ENCODE results near the gene EMC7.

Gene EMC7

GRCh38 chr15:34043813-34044212 lies 57.8 kb downstream of the EMC7 start:
- H3K4me2 ChIP-seq (ENCODE audit: low read length): no peak overlapping the region
- no peak overlapping the region for H3K4me3 ChIP-seq (ENCODE audit: low read length)
- no peak overlapping the region for H2BK5ac ChIP-seq (ENCODE audit: low read length)
- WGBS (ENCODE audit: extremely low coverage, insufficient coverage, low lambda C conversion rate): no CpG with 5 or more reads among the region's 2 CpGs
- H3K79me1 ChIP-seq (ENCODE audit: low read length): no peaks in the 10 kb centered on the region
- no peak overlapping the region for H3K27ac ChIP-seq (ENCODE audit: low read depth, low read length)
- no peaks in the 10 kb centered on the region for H3K4me1 ChIP-seq (ENCODE audit: control insufficient read depth, low read depth, low read length)
- no peak overlapping the region for H2BK15ac ChIP-seq (replicated peaks; ENCODE audit: low read depth)
- DNase-seq: no peak
- H4K5ac ChIP-seq (ENCODE audit: low read length): no peak overlapping the region
- no peak overlapping the region for H3K4ac ChIP-seq (ENCODE audit: low read depth, low read length)
- no peak overlapping the region for H4K8ac ChIP-seq (ENCODE audit: low read depth, low read length)
- no peak overlapping the region for H2AK5ac ChIP-seq (ENCODE audit: low read length)
- H2BK120ac ChIP-seq (ENCODE audit: low read depth, low read length): no peak overlapping the region
- H3K56ac ChIP-seq (ENCODE audit: low read length): no peak overlapping the region
- H3K27me3 ChIP-seq (ENCODE audit: insufficient read depth, low read length, poor library complexity): no peaks in the 10 kb centered on the region
- H3K23ac ChIP-seq (ENCODE audit: low read length): no peak overlapping the region
- no peaks in the 10 kb centered on the region for H3K36me3 ChIP-seq (ENCODE audit: control insufficient read depth, insufficient read depth, low read length)
- no peaks in the 10 kb centered on the region for H3K79me2 ChIP-seq (ENCODE audit: control insufficient read depth, insufficient read depth, low read length)
- H3K18ac ChIP-seq (ENCODE audit: low read length): no peak overlapping the region
- no peak overlapping the region for H3K9ac ChIP-seq (ENCODE audit: low read length)

- Histone ChIP-seq H4K8ac (ENCODE audit: low read depth, low read length) (no peak overlapping the region), H3K79me1 (ENCODE audit: low read length) (no peaks in the 10 kb centered on the region), H4K5ac (ENCODE audit: low read length) (no peak overlapping the region), H2BK15ac (replicated peaks; ENCODE audit: low read depth) (no peak overlapping the region), H3K56ac (ENCODE audit: low read length) (no peak overlapping the region), H3K36me3 (ENCODE audit: control insufficient read depth, insufficient read depth, low read length) (no peaks in the 10 kb centered on the region), H3K79me2 (ENCODE audit: control insufficient read depth, insufficient read depth, low read length) (no peaks in the 10 kb centered on the region), H2AK5ac (ENCODE audit: low read length) (no peak overlapping the region), H3K4ac (ENCODE audit: low read depth, low read length) (no peak overlapping the region), H2BK120ac (ENCODE audit: low read depth, low read length) (no peak overlapping the region), H2BK5ac (ENCODE audit: low read length) (no peak overlapping the region), H3K27ac (ENCODE audit: low read depth, low read length) (no peak overlapping the region), H3K27me3 (ENCODE audit: insufficient read depth, low read length, poor library complexity) (no peaks in the 10 kb centered on the region), H3K18ac (ENCODE audit: low read length) (no peak overlapping the region), H3K9ac (ENCODE audit: low read length) (no peak overlapping the region), H3K4me3 (ENCODE audit: low read length) (no peak overlapping the region), H3K4me1 (ENCODE audit: control insufficient read depth, low read depth, low read length) (no peaks in the 10 kb centered on the region), H3K23ac (ENCODE audit: low read length) (no peak overlapping the region), H3K4me2 (ENCODE audit: low read length) (no peak overlapping the region)
- no CpG with 5 or more reads among the region's 1 CpG for WGBS (ENCODE audit: extremely low coverage, insufficient coverage, low lambda C conversion rate)
- DNase-seq: peak; percentile 13
Observed at GRCh38 chr15:34043391-34043790, 58.3 kb downstream of the EMC7 start.

GRCh38 chr15:34039790-34040113 lies 61.9 kb downstream of the EMC7 start:
- Histone ChIP-seq H3K23ac (ENCODE audit: low read length) (no peak overlapping the region), H3K79me1 (ENCODE audit: low read length) (no peaks in the 10 kb centered on the region), H3K36me3 (ENCODE audit: control insufficient read depth, insufficient read depth, low read length) (no peaks in the 10 kb centered on the region), H4K5ac (ENCODE audit: low read length) (no peak overlapping the region), H2BK15ac (replicated peaks; ENCODE audit: low read depth) (no peak overlapping the region), H3K4ac (ENCODE audit: low read depth, low read length) (no peak overlapping the region), H3K4me1 (ENCODE audit: control insufficient read depth, low read depth, low read length) (no peaks in the 10 kb centered on the region), H2AK5ac (ENCODE audit: low read length) (no peak overlapping the region), H3K79me2 (ENCODE audit: control insufficient read depth, insufficient read depth, low read length) (no peaks in the 10 kb centered on the region), H3K18ac (ENCODE audit: low read length) (no peak overlapping the region), H3K4me3 (ENCODE audit: low read length) (no peak overlapping the region), H2BK5ac (ENCODE audit: low read length) (no peak overlapping the region), H3K9ac (ENCODE audit: low read length) (peak overlapping the region; percentile 59), H3K27ac (ENCODE audit: low read depth, low read length) (no peak overlapping the region), H3K56ac (ENCODE audit: low read length) (no peak overlapping the region), H3K27me3 (ENCODE audit: insufficient read depth, low read length, poor library complexity) (no peaks in the 10 kb centered on the region), H3K4me2 (ENCODE audit: low read length) (no peak overlapping the region), H4K8ac (ENCODE audit: low read depth, low read length) (no peak overlapping the region), H2BK120ac (ENCODE audit: low read depth, low read length) (no peak overlapping the region)
- no CpG with 5 or more reads among the region's 1 CpG for WGBS (ENCODE audit: extremely low coverage, insufficient coverage, low lambda C conversion rate)
- DNase-seq: no peak

- Histone ChIP-seq H2BK5ac (ENCODE audit: low read length) (peak within 1 kb of the TSS; percentile 65), H3K4ac (ENCODE audit: low read depth, low read length) (peak within 1 kb of the TSS; percentile 87), H3K4me2 (ENCODE audit: low read length) (peak within 1 kb of the TSS; percentile 62), H3K56ac (ENCODE audit: low read length) (peak within 1 kb of the TSS; percentile 96), H3K36me3 (ENCODE audit: control insufficient read depth, insufficient read depth, low read length) (no peaks in the 10 kb centered on the region), H3K9ac (ENCODE audit: low read length) (peak within 1 kb of the TSS; percentile 88), H2AK5ac (ENCODE audit: low read length) (no peak within 1 kb of the TSS), H4K5ac (ENCODE audit: low read length) (no peak within 1 kb of the TSS), H2BK120ac (ENCODE audit: low read depth, low read length) (no peak within 1 kb of the TSS), H3K4me3 (ENCODE audit: low read length) (peak within 1 kb of the TSS; percentile 66), H4K8ac (ENCODE audit: low read depth, low read length) (peak within 1 kb of the TSS; percentile 69), H3K79me1 (ENCODE audit: low read length) (no peaks in the 10 kb centered on the region), H3K27ac (ENCODE audit: low read depth, low read length) (peak within 1 kb of the TSS; percentile 99), H3K4me1 (ENCODE audit: control insufficient read depth, low read depth, low read length) (no peaks in the 10 kb centered on the region), H2BK15ac (replicated peaks; ENCODE audit: low read depth) (no peak within 1 kb of the TSS), H3K18ac (ENCODE audit: low read length) (peak within 1 kb of the TSS; percentile 99), H3K23ac (ENCODE audit: low read length) (peak within 1 kb of the TSS; percentile 59), H3K27me3 (ENCODE audit: insufficient read depth, low read length, poor library complexity) (no peaks in the 10 kb centered on the region), H3K79me2 (ENCODE audit: control insufficient read depth, insufficient read depth, low read length) (no peaks in the 10 kb centered on the region)
- no CpG with 5 or more reads among the region's 82 CpGs for WGBS (ENCODE audit: extremely low coverage, insufficient coverage, low lambda C conversion rate)
- peak; percentile 40 for DNase-seq
Observed at GRCh38 chr15:34038871-34039789, 62.5 kb downstream of the EMC7 start, which contains the start of gene AVEN. AVEN (minus strand) TSS chr15:34039204; CDS start chr15:34039046, 158 bp downstream.

- H3K4me1 ChIP-seq (ENCODE audit: control insufficient read depth, low read depth, low read length): no peaks in the 10 kb centered on the region
- H3K56ac ChIP-seq (ENCODE audit: low read length): peak overlapping the region; percentile 96
- no peaks in the 10 kb centered on the region for H3K27me3 ChIP-seq (ENCODE audit: insufficient read depth, low read length, poor library complexity)
- peak overlapping the region; percentile 66 for H3K4me3 ChIP-seq (ENCODE audit: low read length)
- no peak overlapping the region for H4K5ac ChIP-seq (ENCODE audit: low read length)
- no peak overlapping the region for H2AK5ac ChIP-seq (ENCODE audit: low read length)
- peak overlapping the region; percentile 64 for H2BK5ac ChIP-seq (ENCODE audit: low read length)
- H3K4ac ChIP-seq (ENCODE audit: low read depth, low read length): peak overlapping the region; percentile 87
- peak overlapping the region; percentile 59 for H3K23ac ChIP-seq (ENCODE audit: low read length)
- H3K18ac ChIP-seq (ENCODE audit: low read length): peak overlapping the region; percentile 99
- peak overlapping the region; percentile 69 for H4K8ac ChIP-seq (ENCODE audit: low read depth, low read length)
- H3K27ac ChIP-seq (ENCODE audit: low read depth, low read length): peak overlapping the region; percentile 99
- no peak overlapping the region for H2BK15ac ChIP-seq (replicated peaks; ENCODE audit: low read depth)
- no peak overlapping the region for H2BK120ac ChIP-seq (ENCODE audit: low read depth, low read length)
- no peaks in the 10 kb centered on the region for H3K79me1 ChIP-seq (ENCODE audit: low read length)
- peak overlapping the region; percentile 62 for H3K4me2 ChIP-seq (ENCODE audit: low read length)
- H3K36me3 ChIP-seq (ENCODE audit: control insufficient read depth, insufficient read depth, low read length): no peaks in the 10 kb centered on the region
- no CpG with 5 or more reads among the region's 70 CpGs for WGBS (ENCODE audit: extremely low coverage, insufficient coverage, low lambda C conversion rate)
- H3K79me2 ChIP-seq (ENCODE audit: control insufficient read depth, insufficient read depth, low read length): no peaks in the 10 kb centered on the region
- H3K9ac ChIP-seq (ENCODE audit: low read length): peak overlapping the region; percentile 88
- peak; percentile 85 for DNase-seq
Observed at GRCh38 chr15:34038023-34038870, 63.4 kb downstream of the EMC7 start.

All from mesendoderm (in vitro differentiated cells).